Measurements from ENCODE around the gene CTSZ.
"Not testable (repeated sequence)": the region's sequence is repeated elsewhere in the genome, so short reads cannot be mapped to it uniquely, and the experiment has no call there.

Gene CTSZ

GRCh38 chr20:59018817-59019216, 11.8 kb upstream of the CTSZ start:
- Histone ChIP-seq H3K36me3 (ENCODE audit: control insufficient read depth, insufficient read depth, low read length, severe bottlenecking) (peaks cover 19% of the 10 kb centered on the region), H3K27me3 (replicated peaks; ENCODE audit: control insufficient read depth, insufficient read depth, low read length) (no peaks in the 10 kb centered on the region), H3K4me1 (ENCODE audit: control insufficient read depth, insufficient read depth, low read length) (peaks cover 9% of the 10 kb centered on the region), H3K9ac (ENCODE audit: low read length) (no peak overlapping the region), H3K9me3 (ENCODE audit: control insufficient read depth, low read length) (no peaks in the 10 kb centered on the region), H3K4me3 (ENCODE audit: low read length) (no peak overlapping the region)
- no peak for DNase-seq (ENCODE audit: low read depth)

GRCh38 chr20:59017493-59018231, 10.6 kb upstream of the CTSZ start:
- no peaks in the 10 kb centered on the region for H3K27me3 ChIP-seq (replicated peaks; ENCODE audit: control insufficient read depth, insufficient read depth, low read length)
- no peak for DNase-seq (ENCODE audit: low read depth)
- no peak overlapping the region for H3K9ac ChIP-seq (ENCODE audit: low read length)
- H3K4me3 ChIP-seq (ENCODE audit: low read length): no peak overlapping the region
- peaks cover 7% of the 10 kb centered on the region for H3K36me3 ChIP-seq (ENCODE audit: control insufficient read depth, insufficient read depth, low read length, severe bottlenecking)
- H3K9me3 ChIP-seq (ENCODE audit: control insufficient read depth, low read length): no peaks in the 10 kb centered on the region
- H3K4me1 ChIP-seq (ENCODE audit: control insufficient read depth, insufficient read depth, low read length): peaks cover 9% of the 10 kb centered on the region

- no peaks in the 10 kb centered on the region for H3K27me3 ChIP-seq (replicated peaks; ENCODE audit: control insufficient read depth, insufficient read depth, low read length)
- H3K4me3 ChIP-seq (ENCODE audit: low read length): no peak overlapping the region
- DNase-seq (ENCODE audit: low read depth): no peak
These were observed 9.9 kb upstream of the CTSZ start for GRCh38 chr20:59016795-59017492.

GRCh38 chr20:59015812-59016711, 9.0 kb upstream of the CTSZ start:
- H3K4me1 ChIP-seq (ENCODE audit: control insufficient read depth, insufficient read depth, low read length): peaks cover 9% of the 10 kb centered on the region
- no peaks in the 10 kb centered on the region for H3K9me3 ChIP-seq (ENCODE audit: control insufficient read depth, low read length)
- no peaks in the 10 kb centered on the region for H3K27me3 ChIP-seq (replicated peaks; ENCODE audit: control insufficient read depth, insufficient read depth, low read length)
- H3K9ac ChIP-seq (ENCODE audit: low read length): no peak overlapping the region
- DNase-seq (ENCODE audit: low read depth): no peak
- H3K36me3 ChIP-seq (ENCODE audit: control insufficient read depth, insufficient read depth, low read length, severe bottlenecking): no peaks in the 10 kb centered on the region
- H3K4me3 ChIP-seq (ENCODE audit: low read length): no peak overlapping the region

More at GRCh38 chr20:59016795-59017492, 9.9 kb upstream of the CTSZ start:
- Histone ChIP-seq H3K9ac (ENCODE audit: low read length) (no peak overlapping the region), H3K9me3 (ENCODE audit: control insufficient read depth, low read length) (no peaks in the 10 kb centered on the region), H3K36me3 (ENCODE audit: control insufficient read depth, insufficient read depth, low read length, severe bottlenecking) (peaks cover under 1% of the 10 kb centered on the region), H3K4me1 (ENCODE audit: control insufficient read depth, insufficient read depth, low read length) (peaks cover 9% of the 10 kb centered on the region)

GRCh38 chr20:59015411-59015810, 8.4 kb upstream of the CTSZ start:
- Histone ChIP-seq H3K36me3 (ENCODE audit: control insufficient read depth, insufficient read depth, low read length, severe bottlenecking) (no peaks in the 10 kb centered on the region), H3K9me3 (ENCODE audit: control insufficient read depth, low read length) (no peaks in the 10 kb centered on the region), H3K27me3 (replicated peaks; ENCODE audit: control insufficient read depth, insufficient read depth, low read length) (no peaks in the 10 kb centered on the region), H3K9ac (ENCODE audit: low read length) (no peak overlapping the region), H3K4me1 (ENCODE audit: control insufficient read depth, insufficient read depth, low read length) (peaks cover 4% of the 10 kb centered on the region), H3K4me3 (ENCODE audit: low read length) (no peak overlapping the region)
- no peak for DNase-seq (ENCODE audit: low read depth)

- Histone ChIP-seq H3K4me3 (ENCODE audit: low read length) (no peak overlapping the region), H3K9me3 (ENCODE audit: control insufficient read depth, low read length) (no peaks in the 10 kb centered on the region), H3K4me1 (ENCODE audit: control insufficient read depth, insufficient read depth, low read length) (peaks cover 4% of the 10 kb centered on the region), H3K36me3 (ENCODE audit: control insufficient read depth, insufficient read depth, low read length, severe bottlenecking) (no peaks in the 10 kb centered on the region), H3K9ac (ENCODE audit: low read length) (no peak overlapping the region), H3K27me3 (replicated peaks; ENCODE audit: control insufficient read depth, insufficient read depth, low read length) (no peaks in the 10 kb centered on the region)
- DNase-seq (ENCODE audit: low read depth): no peak
These were observed 7.8 kb upstream of the CTSZ start for GRCh38 chr20:59014680-59015389.

GRCh38 chr20:59013959-59014608, 7.0 kb upstream of the CTSZ start:
- H3K4me3 ChIP-seq (ENCODE audit: low read length): no peak overlapping the region
- H3K36me3 ChIP-seq (ENCODE audit: control insufficient read depth, insufficient read depth, low read length, severe bottlenecking): no peaks in the 10 kb centered on the region
- no peak overlapping the region for H3K9ac ChIP-seq (ENCODE audit: low read length)
- H3K27me3 ChIP-seq (replicated peaks; ENCODE audit: control insufficient read depth, insufficient read depth, low read length): no peaks in the 10 kb centered on the region
- DNase-seq (ENCODE audit: low read depth): peak; percentile 65
- peaks cover 4% of the 10 kb centered on the region for H3K4me1 ChIP-seq (ENCODE audit: control insufficient read depth, insufficient read depth, low read length)
- no peaks in the 10 kb centered on the region for H3K9me3 ChIP-seq (ENCODE audit: control insufficient read depth, low read length)

- no peaks in the 10 kb centered on the region for H3K27me3 ChIP-seq (replicated peaks; ENCODE audit: control insufficient read depth, insufficient read depth, low read length)
- H3K9ac ChIP-seq (ENCODE audit: low read length): no peak overlapping the region
- no peak overlapping the region for H3K4me3 ChIP-seq (ENCODE audit: low read length)
- H3K36me3 ChIP-seq (ENCODE audit: control insufficient read depth, insufficient read depth, low read length, severe bottlenecking): no peaks in the 10 kb centered on the region
- no peak for DNase-seq (ENCODE audit: low read depth)
- peaks cover 4% of the 10 kb centered on the region for H3K4me1 ChIP-seq (ENCODE audit: control insufficient read depth, insufficient read depth, low read length)
- H3K9me3 ChIP-seq (ENCODE audit: control insufficient read depth, low read length): no peaks in the 10 kb centered on the region
These were observed 6.2 kb upstream of the CTSZ start for GRCh38 chr20:59013031-59013951.

- not testable (repeated sequence) for DNase-seq (ENCODE audit: low read depth); H3K4me3 ChIP-seq (ENCODE audit: low read length); H3K36me3 ChIP-seq (ENCODE audit: control insufficient read depth, insufficient read depth, low read length, severe bottlenecking); H3K9me3 ChIP-seq (ENCODE audit: control insufficient read depth, low read length); H3K27me3 ChIP-seq (replicated peaks; ENCODE audit: control insufficient read depth, insufficient read depth, low read length); H3K4me1 ChIP-seq (ENCODE audit: control insufficient read depth, insufficient read depth, low read length); H3K9ac ChIP-seq (ENCODE audit: low read length)
These were observed 4.8 kb upstream of the CTSZ start for GRCh38 chr20:59011874-59012157.
